ENCODE measurements around the gene ALAS1. TPM values are rescaled to one million over a fixed set of nuclear protein-coding genes. Genes with fewer than 3 reads are reported as not detected.

ALAS1 gene
- total and polyA plus RNA-seq, 2 of the 13 experiments (the other 11 are each of a cell fraction or from before 2014, with no cell fraction given): 36.0 to 43.2 TPM

DNA sequence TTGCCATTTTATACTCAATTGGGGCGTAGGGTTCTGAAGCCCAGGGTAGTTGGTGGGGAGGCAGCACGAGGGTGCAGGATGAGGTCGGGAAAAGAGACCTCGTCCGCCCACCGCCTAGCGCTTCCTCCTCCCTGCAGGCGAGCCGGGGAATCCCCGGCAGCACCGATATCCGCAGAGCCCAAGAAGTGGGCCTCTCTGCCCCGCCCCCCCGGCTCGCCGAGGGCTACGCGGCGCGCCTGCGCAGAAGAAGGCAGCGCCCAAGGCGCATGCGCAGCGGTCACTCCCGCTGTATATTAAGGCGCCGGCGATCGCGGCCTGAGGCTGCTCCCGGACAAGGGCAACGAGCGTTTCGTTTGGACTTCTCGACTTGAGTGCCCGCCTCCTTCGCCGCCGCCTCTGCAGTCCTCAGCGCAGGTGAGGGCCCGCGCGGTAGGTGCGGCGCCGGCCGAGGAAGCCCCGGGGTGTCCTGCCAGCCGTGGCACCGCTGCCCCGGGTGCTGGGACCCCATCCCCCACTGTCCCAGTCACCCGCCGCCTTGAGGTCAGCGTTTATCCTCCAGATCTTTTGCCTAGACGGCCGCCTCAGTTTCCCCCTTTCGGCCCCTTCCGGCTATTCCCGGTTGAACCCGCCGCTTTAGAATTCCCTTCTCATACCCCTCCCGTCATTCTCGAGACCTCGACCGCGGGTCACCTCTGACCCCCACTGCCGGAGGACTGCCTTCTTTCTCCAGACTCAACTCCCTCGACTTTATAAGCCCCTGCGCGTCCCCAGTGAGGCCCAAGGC, at the start of gene ALAS1 (continued):
- 0 out of 2 replicates have a peak, but pooled peaks have one; percentile 40 for TF ChIP-seq ZNF775 (CRISPR knock-in tag; IDR thresholded peaks at IDR 0.05; ENCODE audit: borderline replicate concordance)
- peak; percentile 82 for TF ChIP-seq HDAC1 (CRISPR knock-in tag; IDR thresholded peaks at IDR 0.05)

DNA sequence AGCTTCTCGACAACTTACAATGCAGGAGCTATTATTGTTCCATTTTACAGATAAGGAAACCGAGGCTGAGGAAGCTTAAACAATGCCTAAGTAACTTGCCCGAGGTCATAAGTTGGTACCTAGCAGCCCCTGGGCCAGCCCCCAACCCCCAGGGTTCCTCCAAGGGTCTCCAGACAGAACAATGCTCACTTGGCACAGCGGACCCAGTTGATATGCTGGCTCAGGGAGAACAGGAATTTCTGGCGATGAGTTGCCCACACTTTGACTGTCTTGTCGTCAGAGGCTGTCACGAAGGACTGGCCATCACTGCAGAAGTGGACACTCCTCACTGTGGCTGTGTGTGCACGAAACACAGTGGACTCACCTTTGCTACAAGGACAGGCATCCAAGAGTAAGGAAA, 48.9 kb upstream of the ALAS1 start:
- TF ChIP-seq ZNF629 (CRISPR knock-in tag; conservative IDR thresholded peaks at IDR 0.05) (peak; percentile 55), ZBTB38 (CRISPR knock-in tag; IDR thresholded peaks at IDR 0.05) (no peak)
- no peak overlapping the region for H3K9ac ChIP-seq (ENCODE audit: insufficient read depth, low read depth, low read length)
- intact Hi-C loops (cut with micrococcal nuclease; ENCODE audit: unreplicated experiment): no loop called here
- BruUV-seq (replicated peaks): no TSS peak
- 81% methylated on average over 4 of the region's 8 CpGs for WGBS (ENCODE audit: low lambda C conversion rate)
- in situ Hi-C loops (cut with HindIII; ENCODE audit: extremely low pct_ligation_motif_present, low pct_unique_long_range_greater_than_20kb): no loop called here
- ChIA-PET CTCF (ENCODE audit: low intra/inter-chr PET ratio, low total read pairs) (no interaction called here), POLR2A (no interaction called here)
- H3K4me3 ChIP-seq (replicated peaks in 1 of 3; ENCODE audit: insufficient read depth in 1 of 3, low read depth in 2 of 3, low read length in 3 of 3): no peak overlapping the region
- no peaks in the 10 kb centered on the region for H4K20me1 ChIP-seq (ENCODE audit: insufficient read depth, low read length)
- ATAC-seq (no peak), DNase-seq (ENCODE audit: low spot score) (no peak), FAIRE-seq (no peak)
- H3K4me2 ChIP-seq (ENCODE audit: low read depth, low read length): no peak overlapping the region
- H3K4me1 ChIP-seq (ENCODE audit: insufficient read depth, low read length): peaks cover 20% of the 10 kb centered on the region
- H3K36me3 ChIP-seq (replicated peaks in 1 of 2; ENCODE audit: control insufficient read depth in 1 of 2, insufficient read depth in 2 of 2, low read length in 2 of 2): peaks cover 18 to 55% of the 10 kb centered on the region in 2 experiments
- H3K9me3 ChIP-seq (ENCODE audit: low read length): no peaks in the 10 kb centered on the region
- no peak overlapping the region for H2AFZ ChIP-seq (ENCODE audit: low read length)
- H3K27ac ChIP-seq (ENCODE audit: extremely low read length, insufficient read depth, low read length): no peak overlapping the region
- no peaks in the 10 kb centered on the region; a peak in 1 of 5 replicates for H3K27me3 ChIP-seq (ENCODE audit: control insufficient read depth in 1 of 2, insufficient read depth in 2 of 2, low read length in 2 of 2)
- H3K79me2 ChIP-seq (ENCODE audit: insufficient read depth, low read length): peaks cover 6% of the 10 kb centered on the region

- BruUV-seq (replicated peaks): no TSS peak
- WGBS (ENCODE audit: low lambda C conversion rate): 98% methylated on average over 9 of the region's 11 CpGs
- intact Hi-C loops (cut with micrococcal nuclease; ENCODE audit: unreplicated experiment): no loop called here
- H2AFZ ChIP-seq (ENCODE audit: low read length): no peak overlapping the region
- ATAC-seq (no peak), DNase-seq (ENCODE audit: low spot score) (no peak), FAIRE-seq (no peak)
- TF ChIP-seq ZNF343 (CRISPR knock-in tag; IDR thresholded peaks at IDR 0.05): no peak
- no peak for TF ChIP-seq HMG20A (CRISPR knock-in tag; IDR thresholded peaks at IDR 0.05; ENCODE audit: borderline replicate concordance)
- TF ChIP-seq ZNF225 (CRISPR knock-in tag; IDR thresholded peaks at IDR 0.05): no peak
- no peak for TF ChIP-seq RFX5 (IDR thresholded peaks at IDR 0.05; ENCODE audit: low read depth, low read length)
- TF ChIP-seq PITX1 (CRISPR knock-in tag; IDR thresholded peaks at IDR 0.05): no peak
- no peak for TF ChIP-seq MED13 (CRISPR knock-in tag; IDR thresholded peaks at IDR 0.05)
- TF ChIP-seq BORCS8-MEF2B (CRISPR knock-in tag; IDR thresholded peaks at IDR 0.05): no peak
- no peak for TF ChIP-seq POLR2G (IDR thresholded peaks at IDR 0.05; ENCODE audit: low read depth, low read length)
- no peak for TF ChIP-seq TARDBP (CRISPR knock-in tag; IDR thresholded peaks at IDR 0.05)
- no peak for TF ChIP-seq RFXAP (CRISPR knock-in tag; IDR thresholded peaks at IDR 0.05; ENCODE audit: borderline replicate concordance)
- no peak overlapping the region for H3K27ac ChIP-seq (ENCODE audit: extremely low read length, insufficient read depth, low read length)
- no peaks in the 10 kb centered on the region for H3K9me3 ChIP-seq (ENCODE audit: low read length)
- H4K20me1 ChIP-seq (ENCODE audit: insufficient read depth, low read length): no peaks in the 10 kb centered on the region
- peaks cover 20% of the 10 kb centered on the region for H3K4me1 ChIP-seq (ENCODE audit: insufficient read depth, low read length)
- CTCF ChIA-PET (ENCODE audit: low intra/inter-chr PET ratio, low total read pairs): no interaction called here
- no peak overlapping the region for H3K4me3 ChIP-seq (replicated peaks in 1 of 3; ENCODE audit: insufficient read depth in 1 of 3, low read depth in 2 of 3, low read length in 3 of 3)
- no peak overlapping the region for H3K4me2 ChIP-seq (ENCODE audit: low read depth, low read length)
- peaks cover 6% of the 10 kb centered on the region for H3K79me2 ChIP-seq (ENCODE audit: insufficient read depth, low read length)
- H3K36me3 ChIP-seq (replicated peaks in 1 of 2; ENCODE audit: control insufficient read depth in 1 of 2, insufficient read depth in 2 of 2, low read length in 2 of 2): peaks cover 14 to 52% of the 10 kb centered on the region in 2 experiments
- no peaks in the 10 kb centered on the region for H3K27me3 ChIP-seq (ENCODE audit: control insufficient read depth in 1 of 2, insufficient read depth in 2 of 2, low read length in 2 of 2)
- POLR2A ChIA-PET: no interaction called here
- in situ Hi-C loops (cut with HindIII; ENCODE audit: extremely low pct_ligation_motif_present, low pct_unique_long_range_greater_than_20kb): no loop called here
- H3K9ac ChIP-seq (ENCODE audit: insufficient read depth, low read depth, low read length): no peak overlapping the region
Observed at GRCh38 chr3:52149726-52150125, 48.2 kb upstream of the ALAS1 start.

Measured in HepG2 (cell line).